ENCODE data around the gene ST6GALNAC3. TPM values are rescaled to one million over a fixed set of nuclear protein-coding genes. Genes with fewer than 3 reads are reported as not detected.

The ST6GALNAC3 gene
- total RNA-seq, 4 donors from 2014 or later, result 2.8 to 3.5 (median 3.4) TPM

- Histone ChIP-seq H3K36me3 (no peaks in the 10 kb centered on the region), H3K9me3 (no peaks in the 10 kb centered on the region), H3K4me1 (no peaks in the 10 kb centered on the region), H3K27me3 (no peaks in the 10 kb centered on the region), H3K4me3 (no peak overlapping the region), H3K27ac (no peak overlapping the region)
- DNase-seq, result no peak
- TF ChIP-seq CTCF (IDR thresholded peaks at IDR 0.05), result no peak
- TF ChIP-seq POLR2A (IDR thresholded peaks at IDR 0.05), result no peak
Observed at GRCh38 chr1:76390456-76390855, 315.9 kb downstream of the ST6GALNAC3 start.

GRCh38 chr1:76395059-76395458, 320.5 kb downstream of the ST6GALNAC3 start:
- no peaks in the 10 kb centered on the region for H3K27me3 ChIP-seq
- no peak overlapping the region for H3K27ac ChIP-seq
- DNase-seq, result no peak
- H3K4me1 ChIP-seq, result no peaks in the 10 kb centered on the region
- TF ChIP-seq POLR2A (IDR thresholded peaks at IDR 0.05) (no peak), CTCF (IDR thresholded peaks at IDR 0.05) (no peak)
- no peaks in the 10 kb centered on the region for H3K36me3 ChIP-seq
- no peak overlapping the region for H3K4me3 ChIP-seq
- no peaks in the 10 kb centered on the region for H3K9me3 ChIP-seq

DNA sequence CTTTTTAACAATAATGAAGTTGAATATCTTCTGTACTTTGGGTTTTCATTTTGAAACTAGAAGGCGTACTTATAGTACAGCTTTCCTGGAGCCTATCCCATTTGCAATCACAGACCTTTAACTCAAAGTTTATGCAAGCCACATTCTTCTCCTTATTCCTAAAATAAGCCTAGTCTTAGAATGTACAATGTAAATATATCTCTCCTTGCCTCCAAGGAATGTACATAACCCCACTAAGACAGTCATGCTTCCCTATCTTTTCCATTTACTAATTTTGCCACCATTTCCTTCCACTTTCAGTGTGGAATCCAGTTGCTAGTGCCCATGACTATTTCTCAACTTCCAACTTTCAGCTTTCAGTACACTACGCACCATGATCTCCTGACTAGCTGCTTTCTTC, 327.6 kb downstream of the ST6GALNAC3 start:
- no peak for DNase-seq
- H3K27ac ChIP-seq, result no peak overlapping the region
- H3K27me3 ChIP-seq, result no peaks in the 10 kb centered on the region
- H3K4me1 ChIP-seq, result no peaks in the 10 kb centered on the region
- no peak overlapping the region for H3K4me3 ChIP-seq
- TF ChIP-seq CTCF (IDR thresholded peaks at IDR 0.05) (no peak), POLR2A (IDR thresholded peaks at IDR 0.05) (no peak)
- H3K9me3 ChIP-seq, result no peaks in the 10 kb centered on the region
- H3K36me3 ChIP-seq, result no peaks in the 10 kb centered on the region

- Histone ChIP-seq H3K27me3 (no peaks in the 10 kb centered on the region), H3K9me3 (no peaks in the 10 kb centered on the region), H3K4me1 (no peaks in the 10 kb centered on the region), H3K36me3 (no peaks in the 10 kb centered on the region), H3K27ac (no peak overlapping the region), H3K4me3 (no peak overlapping the region)
- TF ChIP-seq CTCF (IDR thresholded peaks at IDR 0.05) (no peak), POLR2A (IDR thresholded peaks at IDR 0.05) (no peak)
- no peak for DNase-seq
Observed at GRCh38 chr1:76408303-76408702, 333.8 kb downstream of the ST6GALNAC3 start.

DNA sequence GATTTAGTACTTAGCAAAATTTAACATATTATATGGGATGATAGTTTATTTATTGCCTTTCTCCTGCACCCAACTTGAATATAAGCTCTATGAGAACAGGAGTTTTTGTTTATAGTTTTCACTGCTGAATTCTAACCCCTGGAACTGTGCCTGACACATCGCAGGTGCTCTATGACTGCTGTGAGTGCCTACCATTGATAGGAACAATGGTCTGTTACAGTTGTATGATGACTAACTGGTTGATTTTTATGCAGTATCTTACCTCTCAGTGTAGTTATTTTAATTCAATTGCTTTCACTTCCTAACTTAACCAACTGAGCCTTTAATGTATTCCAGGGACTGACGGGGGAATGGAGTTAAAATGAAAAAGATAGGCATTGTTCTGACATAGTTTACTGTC, 336.0 kb downstream of the ST6GALNAC3 start:
- no peak overlapping the region for H3K4me3 ChIP-seq
- H3K9me3 ChIP-seq, result no peaks in the 10 kb centered on the region
- no peak overlapping the region for H3K27ac ChIP-seq
- no peak for TF ChIP-seq CTCF (IDR thresholded peaks at IDR 0.05)
- TF ChIP-seq POLR2A (IDR thresholded peaks at IDR 0.05), result no peak
- no peaks in the 10 kb centered on the region for H3K36me3 ChIP-seq
- no peak for DNase-seq
- no peaks in the 10 kb centered on the region for H3K4me1 ChIP-seq
- no peaks in the 10 kb centered on the region for H3K27me3 ChIP-seq

- no peak for DNase-seq
- TF ChIP-seq CTCF (IDR thresholded peaks at IDR 0.05), result no peak
- TF ChIP-seq POLR2A (IDR thresholded peaks at IDR 0.05), result no peak
- Histone ChIP-seq H3K27ac (no peak overlapping the region), H3K9me3 (no peaks in the 10 kb centered on the region), H3K27me3 (no peaks in the 10 kb centered on the region), H3K4me3 (no peak overlapping the region), H3K36me3 (no peaks in the 10 kb centered on the region), H3K4me1 (no peaks in the 10 kb centered on the region)
Observed at GRCh38 chr1:76418531-76418930, 344.0 kb downstream of the ST6GALNAC3 start.
